Activated CD4-positive, alpha-beta T cell treated with anti-CD3 and anti-CD28 coated beads, Interleukin-2, Interleukin-6, amounts not matched to agents 100 ng/mL and 50 ng/mL, durations not matched to agents 16 hours and 8 hours (primary cell): ENCODE measurements around the gene LINGO1.

Source experiments
- DNase-seq: peaks from one replicate; pipeline ENCODE4 v3.0.0-alpha.2; 2020

LINGO1 gene

GRCh38 chr15:77567202-77567601, 65.5 kb downstream of the LINGO1 start:
- DNase-seq: no peak

DNA sequence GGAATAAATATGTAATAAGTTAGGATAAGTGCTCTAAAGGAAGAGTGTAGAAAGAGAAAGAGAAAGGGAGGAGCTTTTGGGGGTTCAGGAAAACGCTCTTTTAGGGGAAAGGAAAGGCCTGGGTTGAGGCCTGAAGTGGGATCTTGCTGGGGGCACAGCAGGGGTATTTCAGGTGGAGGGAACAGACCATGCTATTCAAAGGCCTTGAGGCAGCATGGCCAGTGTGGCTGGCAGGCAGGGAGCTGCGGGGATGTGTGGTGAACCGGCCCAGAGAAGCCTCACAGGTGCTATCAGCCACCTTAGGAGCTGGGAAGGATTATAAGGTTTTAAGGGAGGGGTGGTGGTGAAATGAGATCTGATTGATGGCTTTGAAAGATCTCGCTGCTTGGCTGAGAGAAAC, 66.6 kb downstream of the LINGO1 start:
- no peak for DNase-seq

DNA sequence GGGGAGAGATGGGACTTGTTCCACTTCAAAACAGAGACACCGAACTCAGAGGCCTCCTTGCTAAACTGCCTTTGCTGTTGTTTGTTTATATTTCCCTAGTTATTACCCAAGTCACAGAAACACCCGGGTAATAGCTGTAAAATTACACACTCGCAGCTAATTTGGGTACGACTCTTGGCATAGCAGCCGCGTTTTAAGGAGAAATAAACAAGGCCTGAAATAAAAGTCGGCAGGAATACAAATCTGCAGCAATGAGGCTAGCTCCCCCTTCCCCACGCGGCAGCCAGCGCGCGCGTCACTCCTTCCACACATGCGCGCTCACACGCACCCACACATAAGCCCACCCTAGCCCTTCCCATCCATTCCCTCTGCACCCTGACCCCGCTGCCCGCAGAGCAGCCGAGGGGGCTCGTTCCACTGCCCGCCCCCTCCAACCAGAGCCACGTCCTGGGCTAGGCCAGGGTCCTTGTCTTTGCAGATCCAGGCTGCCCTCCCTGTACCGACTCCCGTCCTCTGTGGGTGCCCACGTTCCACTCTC, 67.3 kb downstream of the LINGO1 start:
- no peak for DNase-seq

GRCh38 chr15:77564938-77565337, 67.8 kb downstream of the LINGO1 start:
- no peak for DNase-seq

- no peak for DNase-seq
Measured at GRCh38 chr15:77564341-77564740, 68.4 kb downstream of the LINGO1 start.

DNA sequence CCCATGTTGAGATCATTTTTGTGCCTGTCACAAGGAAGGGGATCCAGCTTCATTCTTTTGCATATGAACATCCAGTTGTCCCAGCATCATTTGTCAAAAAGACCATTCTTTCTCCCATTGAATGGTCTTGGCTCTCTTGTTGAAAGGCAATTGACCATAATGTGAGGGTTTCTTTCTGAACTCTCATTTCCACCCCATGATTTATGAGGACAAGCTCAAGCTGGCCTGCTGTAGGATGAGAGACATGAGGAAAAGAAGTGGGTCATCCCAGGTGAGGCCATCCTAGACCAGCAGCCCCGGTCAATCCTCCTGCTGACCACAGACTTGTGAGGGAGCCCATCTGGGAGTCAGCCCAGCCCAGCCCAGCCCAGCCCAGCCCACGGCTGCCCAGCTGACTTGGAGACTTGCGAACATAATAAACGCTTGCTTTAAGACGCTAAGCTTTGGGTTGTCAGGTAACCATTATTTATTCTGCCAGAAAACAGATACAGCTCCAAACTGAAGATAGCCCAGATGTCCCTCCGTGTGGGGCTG, 69.0 kb downstream of the LINGO1 start:
- no peak for DNase-seq
